Heart left ventricle (tissue), 13 donors: ENCODE data around the gene XIRP2.

Experiments used
- CTCF ChIP-seq, 12 donors: fragments of 200-600 bp; sonication (generic) in 4 of 12; IDR thresholded peaks; one replicate each; pipeline versions ENCODE4 v1.5.0 to v1.8.0; 2018 to 2022; ENCODE audit warnings: antibody characterized with exemption in 12 of 12, mild to moderate bottlenecking in 5 of 12
- POLR2A ChIP-seq, 2 donors: fragments of 450-650 bp; IDR thresholded peaks; one replicate each; pipeline ENCODE4 v1.6.1; 2017; ENCODE audit warnings: antibody characterized with exemption in 2 of 2, mild to moderate bottlenecking in 2 of 2, moderate library complexity in 2 of 2
- donor health status: ischemic (EF 13 %, LVEDD 7.1; RV severe dilation, severe dysfunction).
- donor health status: DM: no; HTN: yes; CAD: no.
- donor health status: DM: no; HTN: no; CAD: no.
- donor health status: ischemic (EF 25% LVEDD 6.9; RV normal size, moderate dysfunction).
- donor health status: ischemic (EF 25% LVEDD 5.7; RV mildly dilated, moderate dysfunction).
- donor health status: ischemic (EF 35%, LVEDD 5.7; RV mildly dilated, moderate dysfunction).
- donor health status: nonischemic (EF 11% LVEDD 7.7; RV severe dilation, severe dysfunction).
- donor health status: DM: yes; HTN: yes; CAD: no.
- donor health status: PGD.
- donor health status: ischemic (EF 29% LVEDD 5.4; RV normal size, mild dysfunction).
- donor health status: nonischemic (EF 23%, LVEDD 6.1; RV moderate dilation, normal function).

- TF ChIP-seq CTCF (IDR thresholded peaks at IDR 0.05) (no peak), POLR2A (IDR thresholded peaks at IDR 0.05) (no peak)
Measured at GRCh38 chr2:167182403-167182802, 294.1 kb downstream of the XIRP2 start.
